C4-2B (cell line): ENCODE data around the gene HOXD8.

Source experiments
- CTCF ChIP-seq: fragments of 450-650 bp; conservative IDR thresholded peaks from 2 replicates; pipeline ENCODE4 v1.5.1; 2017; ENCODE audit warnings: mild to moderate bottlenecking
- ZFX ChIP-seq: fragments of 450-650 bp; IDR thresholded peaks from 2 replicates; pipeline ENCODE4 v1.6.1; 2017

DNA sequence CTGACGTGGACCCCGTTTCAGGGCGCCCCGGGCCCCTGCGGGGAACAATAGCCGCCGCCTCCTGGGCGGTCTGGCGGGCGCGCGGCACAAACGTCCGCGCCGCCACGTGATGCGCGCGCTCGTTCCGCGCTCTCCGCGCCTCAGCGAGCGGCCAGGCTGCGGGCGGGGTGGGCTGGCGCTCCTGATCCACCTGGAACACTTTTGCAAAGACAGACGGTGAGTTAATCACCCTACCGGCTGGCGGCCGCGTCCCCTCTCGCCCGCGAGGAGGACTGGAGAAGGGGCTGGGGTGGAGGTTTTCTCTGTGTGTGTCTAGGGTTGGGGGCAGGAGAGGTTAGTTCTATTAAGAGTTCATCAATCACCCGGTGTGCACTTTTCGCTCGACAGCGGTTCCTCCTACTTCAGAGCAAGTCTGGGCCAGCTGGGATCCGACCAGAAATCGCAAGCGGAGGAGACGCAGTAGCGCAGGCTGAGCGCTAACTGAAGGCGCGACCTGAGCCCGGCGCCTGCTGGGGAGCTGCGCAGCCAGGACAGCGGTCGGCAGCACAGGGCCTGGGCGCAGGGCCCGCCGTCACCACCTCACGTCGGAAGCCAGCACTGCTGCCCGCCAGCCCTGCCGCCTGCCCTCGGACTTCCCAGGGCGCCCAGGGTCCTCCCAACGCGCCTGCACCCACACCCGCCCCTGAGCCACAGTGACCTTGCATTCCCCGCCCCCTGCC, 48.7 kb downstream of the HOXD8 start:
- TF ChIP-seq CTCF (no peak), ZFX (no peak)
